VCaP (cell line): ENCODE data around the gene MRPL16.
"Not testable (repeated sequence)": the region's sequence is repeated elsewhere in the genome, so short reads cannot be mapped to it uniquely, and the experiment has no call there.

Experiments
- H3K27ac ChIP-seq: fragments of 450-650 bp; 2 replicates; pipeline ENCODE4 v1.5.1; 2017
- TF ChIP-seq, protein P1 (sequence below): fragments of 450-650 bp; conservative IDR thresholded peaks from 2 replicates; pipeline ENCODE4 v1.5.1; 2017; ENCODE audit warnings: mild to moderate bottlenecking, moderate library complexity

The MRPL16 gene

DNA sequence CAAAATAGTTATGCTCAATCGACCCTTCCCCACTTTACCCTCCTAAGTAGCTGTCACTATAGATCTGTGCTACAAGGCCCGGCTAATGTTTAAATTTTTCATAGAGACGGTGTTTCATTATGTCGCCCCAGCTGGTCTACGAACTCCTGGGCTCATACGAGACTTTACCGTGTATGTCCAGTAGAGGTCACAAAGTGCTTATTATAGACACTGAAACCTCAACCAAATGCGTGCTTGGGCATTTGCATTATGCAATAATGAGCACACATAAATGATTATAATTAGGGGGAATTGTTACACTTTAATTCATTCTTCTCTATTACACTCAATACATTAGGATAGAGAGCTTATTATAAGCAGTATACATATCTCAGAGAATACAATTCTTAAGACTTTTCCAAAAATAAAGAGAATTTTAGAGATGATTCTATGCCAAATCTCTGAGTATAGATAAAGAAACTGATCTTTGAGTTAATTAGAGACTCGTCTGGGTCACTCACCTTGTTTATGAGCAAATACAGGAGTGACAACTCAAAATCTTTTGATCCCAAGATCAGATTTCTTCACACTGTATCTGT is 12.5 kb upstream of the MRPL16 start:
- TF ChIP-seq, protein P1, sequence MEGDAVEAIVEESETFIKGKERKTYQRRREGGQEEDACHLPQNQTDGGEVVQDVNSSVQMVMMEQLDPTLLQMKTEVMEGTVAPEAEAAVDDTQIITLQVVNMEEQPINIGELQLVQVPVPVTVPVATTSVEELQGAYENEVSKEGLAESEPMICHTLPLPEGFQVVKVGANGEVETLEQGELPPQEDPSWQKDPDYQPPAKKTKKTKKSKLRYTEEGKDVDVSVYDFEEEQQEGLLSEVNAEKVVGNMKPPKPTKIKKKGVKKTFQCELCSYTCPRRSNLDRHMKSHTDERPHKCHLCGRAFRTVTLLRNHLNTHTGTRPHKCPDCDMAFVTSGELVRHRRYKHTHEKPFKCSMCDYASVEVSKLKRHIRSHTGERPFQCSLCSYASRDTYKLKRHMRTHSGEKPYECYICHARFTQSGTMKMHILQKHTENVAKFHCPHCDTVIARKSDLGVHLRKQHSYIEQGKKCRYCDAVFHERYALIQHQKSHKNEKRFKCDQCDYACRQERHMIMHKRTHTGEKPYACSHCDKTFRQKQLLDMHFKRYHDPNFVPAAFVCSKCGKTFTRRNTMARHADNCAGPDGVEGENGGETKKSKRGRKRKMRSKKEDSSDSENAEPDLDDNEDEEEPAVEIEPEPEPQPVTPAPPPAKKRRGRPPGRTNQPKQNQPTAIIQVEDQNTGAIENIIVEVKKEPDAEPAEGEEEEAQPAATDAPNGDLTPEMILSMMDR, result peak; percentile 82
- no peak overlapping the region for H3K27ac ChIP-seq

DNA sequence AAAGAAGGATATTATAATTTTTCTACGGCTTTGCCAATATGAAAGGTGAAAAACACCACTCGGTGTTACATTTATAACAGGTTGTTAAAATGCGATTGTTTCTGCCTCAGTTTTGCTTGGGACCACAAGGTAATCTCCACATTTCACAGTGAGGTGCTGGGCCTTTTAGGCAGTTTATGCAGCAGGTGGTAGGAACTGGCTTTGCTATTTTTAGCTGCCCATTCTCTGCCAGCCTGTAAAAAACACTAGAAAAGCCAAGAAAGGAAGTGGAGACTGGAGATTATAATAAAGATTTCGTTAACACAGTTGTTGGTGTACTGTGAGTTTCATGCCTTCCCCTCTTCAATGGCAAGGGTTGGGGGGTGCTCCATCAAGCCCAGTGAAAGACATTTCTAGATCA is 8.0 kb upstream of the MRPL16 start:
- TF ChIP-seq, protein P1, result no peak
- H3K27ac ChIP-seq, result no peak overlapping the region

DNA sequence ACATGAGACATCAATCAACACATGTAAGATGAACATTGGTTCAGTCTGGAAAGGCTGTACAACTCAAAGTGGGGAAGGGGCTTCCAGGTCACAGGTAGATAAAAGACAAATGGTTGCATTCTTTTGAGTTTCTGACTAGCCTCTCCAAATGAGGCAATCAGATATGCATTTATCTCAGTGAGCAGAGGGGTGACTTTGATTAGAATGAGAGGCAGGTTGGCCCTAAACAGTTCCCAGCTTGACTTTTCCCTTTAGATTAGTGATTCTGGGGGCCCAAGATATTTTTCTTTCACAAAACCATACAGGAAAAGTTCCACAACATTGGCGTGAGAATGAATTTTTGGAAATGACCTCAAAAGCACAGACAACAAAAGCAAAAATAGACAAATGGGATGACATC is 5.9 kb upstream of the MRPL16 start:
- H3K27ac ChIP-seq, result not testable (repeated sequence)

DNA sequence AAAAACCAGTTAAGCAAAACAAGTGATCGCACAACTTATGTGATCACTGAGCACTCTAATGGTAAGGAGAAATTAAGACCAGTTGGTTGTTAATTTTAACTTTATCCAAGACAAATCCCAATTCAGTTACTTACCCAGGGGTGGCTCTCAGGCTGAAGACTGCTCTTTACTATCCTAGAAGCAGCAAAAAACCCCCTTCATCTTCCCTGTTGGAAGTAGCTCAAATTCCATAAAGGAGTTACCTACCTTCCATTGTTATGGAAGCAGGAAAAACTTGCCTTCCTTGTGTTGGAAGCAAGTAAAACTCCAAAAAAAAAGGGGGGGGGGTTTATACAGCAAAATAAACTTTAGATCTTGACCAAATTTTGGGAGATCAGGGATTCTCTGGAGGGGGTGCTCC is 5.2 kb upstream of the MRPL16 start:
- no peak overlapping the region for H3K27ac ChIP-seq
- TF ChIP-seq, protein P1, result no peak

DNA sequence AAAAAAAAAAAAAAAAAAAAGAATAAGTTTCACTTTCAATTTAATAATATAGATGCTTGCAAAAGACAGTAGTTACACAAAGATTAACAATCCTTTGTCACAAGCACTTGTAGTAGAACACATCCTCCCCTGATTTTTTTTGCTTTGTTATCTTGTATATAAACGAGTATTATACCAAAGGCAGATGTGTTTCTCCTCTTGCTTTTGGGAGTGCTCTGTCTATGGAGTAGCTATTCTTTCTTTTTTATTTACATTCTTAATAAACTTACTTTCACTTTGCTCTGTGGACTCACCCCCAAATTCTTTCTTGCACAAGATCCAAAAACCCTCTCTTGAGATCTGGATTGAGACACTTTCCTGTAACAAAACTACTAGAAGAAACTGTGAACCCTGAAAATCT is 3.4 kb upstream of the MRPL16 start:
- H3K27ac ChIP-seq, result no peak overlapping the region
- TF ChIP-seq, protein P1, result no peak

DNA sequence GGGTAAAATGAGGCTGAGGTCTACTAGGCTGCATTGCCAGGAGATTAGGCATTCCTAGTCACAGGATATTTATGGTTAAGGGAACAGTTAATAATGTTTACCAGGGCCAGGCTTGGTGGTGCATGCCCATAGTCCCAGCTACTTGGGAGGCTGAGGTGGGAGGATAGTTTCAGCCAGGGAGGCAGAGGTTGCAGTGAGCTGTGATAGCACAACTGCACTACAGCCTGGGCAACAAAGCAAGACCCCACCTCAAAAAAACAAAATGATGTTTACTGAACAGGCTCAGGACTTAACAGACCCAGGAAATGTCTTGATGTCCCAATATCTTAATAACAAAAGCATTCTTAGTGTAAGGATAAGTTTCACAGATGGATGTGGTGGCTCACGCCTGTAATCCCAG is 2.8 kb upstream of the MRPL16 start:
- no peak overlapping the region for H3K27ac ChIP-seq
- TF ChIP-seq, protein P1, result no peak

DNA sequence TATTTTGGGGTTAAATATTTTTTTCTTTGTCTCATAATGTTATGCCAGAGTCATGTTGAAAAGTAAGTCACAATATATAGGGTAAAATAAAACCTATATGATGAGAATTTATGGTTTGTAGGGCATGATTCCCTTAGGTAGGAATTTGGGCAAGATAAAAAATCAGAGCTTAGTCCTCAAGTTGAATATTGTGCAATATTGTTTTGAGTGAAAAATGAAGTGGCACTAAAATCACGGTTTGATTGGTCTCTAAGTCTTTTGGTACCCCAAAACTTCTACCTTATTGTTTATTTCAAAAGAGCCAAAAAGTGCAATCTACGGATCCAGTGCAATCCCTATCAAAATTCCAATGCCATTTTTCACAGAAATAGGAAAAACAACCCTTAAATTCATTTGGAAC is 1.6 kb upstream of the MRPL16 start:
- TF ChIP-seq, protein P1, result no peak
- no peak overlapping the region for H3K27ac ChIP-seq

DNA sequence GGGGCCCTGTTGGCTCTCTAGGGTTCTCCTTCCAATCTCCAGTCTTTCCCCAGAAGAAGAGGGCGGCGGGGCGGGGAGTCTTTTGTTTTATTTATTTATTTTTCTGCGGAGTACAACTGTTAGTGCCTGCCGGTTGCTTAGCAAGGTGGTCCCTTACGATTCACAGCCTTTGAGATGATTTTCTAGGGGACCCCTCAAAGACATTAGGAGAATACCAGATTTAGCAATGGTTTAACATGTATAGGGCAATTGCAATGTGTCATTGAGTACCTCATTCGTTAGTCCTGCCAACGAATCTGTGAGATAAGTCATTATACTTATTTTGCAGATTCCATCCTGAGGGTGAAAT is 307 bp upstream of the MRPL16 start:
- H3K27ac ChIP-seq, result peak overlapping the region; percentile 81
- TF ChIP-seq, protein P1, result no peak
